Small intestine (tissue), 7 donors: ENCODE data around the gene PGAP2. TPM values are rescaled to one million over a fixed set of nuclear protein-coding genes. Genes with fewer than 3 reads are reported as not detected.

Experiments used
- DNase-seq, 2 donors: peaks; one replicate each; pipeline versions ENCODE4 v3.0.0 to v3.0.0-alpha.2; 2013
- FAIRE-seq: peaks from 2 replicates; lab custom pipeline; 2012; peaks lifted over from hg19 to GRCh38; lab: Jason Lieb, UNC
- H3K27ac ChIP-seq, 3 donors: one replicate each; pipeline ENCODE4 v1.5.1; 2013; ENCODE audit warnings: low read length in 2 of 3, mild to moderate bottlenecking in 2 of 3, control low read depth in 1 of 3, inconsistent platforms in 1 of 3, low read depth in 1 of 3, moderate library complexity in 1 of 3
- H3K27me3 ChIP-seq, 3 donors: one replicate each; pipeline ENCODE4 v1.6.1; 2013; ENCODE audit warnings: low read length in 3 of 3, inconsistent platforms in 1 of 3; ENCODE audit not compliant: control insufficient read depth in 3 of 3, insufficient read depth in 3 of 3
- H3K36me3 ChIP-seq, 3 donors: one replicate each; pipeline ENCODE4 v1.6.1; 2013; ENCODE audit warnings: low read length in 3 of 3, inconsistent platforms in 1 of 3, low read depth in 1 of 3, mild to moderate bottlenecking in 1 of 3, moderate library complexity in 1 of 3; ENCODE audit not compliant: control insufficient read depth in 3 of 3, insufficient read depth in 2 of 3
- H3K4me1 ChIP-seq, 3 donors: one replicate each; pipeline ENCODE4 v1.6.1; 2013; ENCODE audit warnings: low read length in 2 of 3, inconsistent platforms in 1 of 3, low read depth in 1 of 3, mild to moderate bottlenecking in 1 of 3, moderate library complexity in 1 of 3; ENCODE audit not compliant: control insufficient read depth in 3 of 3, insufficient read depth in 2 of 3
- H3K4me3 ChIP-seq, 3 donors: one replicate each; pipeline ENCODE4 v1.5.1; 2013; ENCODE audit warnings: low read length in 3 of 3, control low read depth in 1 of 3, inconsistent platforms in 1 of 3, low read depth in 1 of 3, mild to moderate bottlenecking in 1 of 3, moderate library complexity in 1 of 3
- H3K9me3 ChIP-seq, 2 donors: one replicate each; pipeline ENCODE4 v1.6.1; 2013; ENCODE audit warnings: low read depth in 1 of 2, low read length in 1 of 2; ENCODE audit not compliant: control insufficient read depth in 2 of 2, insufficient read depth in 1 of 2
- WGBS, 3 donors: extraction: QIAGEN DNeasy Blood & Tissue Kit; methylation state at CpG; one replicate each; pipeline ENCODE4 v1.1.7; 2013; 5-methylcytosine and 5-hydroxymethylcytosine counted together
- polyA plus RNA-seq, 4 donors: library from polyadenylated mRNA; stranded (reverse) in 3 of 4; unstranded in 1 of 4; fragments of 200-250 nt in 3 of 4; fragments of 120-200 nt in 1 of 4; gene quantifications; one replicate each; pipeline versions ENCODE4 v1.2.1 to v1.2.3, GENCODE V29; 2013
- donor health status: healthy with polysubstance abuse.
- donor health status: control.
- donor health status: control.
- donor health status: Bipolar disorder and iron deficiency.
- donor health status: healthy.

Gene PGAP2
- polyA plus RNA-seq, 4 donors = 18.9 to 106 (median 24.1) TPM

GRCh38 chr11:3823303-3823702 is 14.9 kb downstream of the PGAP2 start:
- 84 to 94% (median 90%) methylated on average over 3 of the region's 3 CpGs for WGBS, 3 donors
- H3K36me3 ChIP-seq = peaks cover 7 to 62% (median 20%) of the 10 kb centered on the region in 3 donors
- H3K4me3 ChIP-seq = no peak overlapping the region
- no peak overlapping the region for H3K27ac ChIP-seq
- DNase-seq (no peak), FAIRE-seq (no peak)
- H3K9me3 ChIP-seq = no peaks in the 10 kb centered on the region
- H3K4me1 ChIP-seq = peaks cover 0 to 2% (median 0%) of the 10 kb centered on the region in 3 donors
- H3K27me3 ChIP-seq = no peaks in the 10 kb centered on the region

GRCh38 chr11:3823762-3824506 is 15.6 kb downstream of the PGAP2 start:
- no peak for DNase-seq

GRCh38 chr11:3824714-3825472 is 16.5 kb downstream of the PGAP2 start:
- FAIRE-seq (no peak), DNase-seq (peak; percentile 63 to 70)
- Histone ChIP-seq H3K27me3 (no peaks in the 10 kb centered on the region), H3K4me1 (no peaks in the 10 kb centered on the region), H3K4me3 (no peak overlapping the region), H3K36me3 (peaks cover 7 to 64% (median 20%) of the 10 kb centered on the region in 3 donors), H3K9me3 (no peaks in the 10 kb centered on the region), H3K27ac (no peak overlapping the region)
- WGBS, 3 donors = 75 to 86% (median 78%) methylated on average over 18 of the region's 18 CpGs

More at GRCh38 chr11:3823762-3824506, 15.6 kb downstream of the PGAP2 start:
- FAIRE-seq = no peak
- no peaks in the 10 kb centered on the region for H3K4me1 ChIP-seq
- no peaks in the 10 kb centered on the region for H3K9me3 ChIP-seq
- no peak overlapping the region for H3K4me3 ChIP-seq
- no peak overlapping the region for H3K27ac ChIP-seq
- peaks cover 7 to 59% (median 20%) of the 10 kb centered on the region in 3 donors for H3K36me3 ChIP-seq
- 94 to 95% (median 94%) methylated on average over 28 to 30 of the region's 30 CpGs for WGBS, 3 donors
- H3K27me3 ChIP-seq = no peaks in the 10 kb centered on the region

- no peaks in the 10 kb centered on the region for H3K4me1 ChIP-seq
- no peaks in the 10 kb centered on the region for H3K9me3 ChIP-seq
- H3K27ac ChIP-seq = no peak overlapping the region
- no peak overlapping the region for H3K4me3 ChIP-seq
- H3K36me3 ChIP-seq = peaks cover 10 to 70% (median 20%) of the 10 kb centered on the region in 3 donors
- H3K27me3 ChIP-seq = no peaks in the 10 kb centered on the region
- no peak for DNase-seq
- 83 to 91% (median 86%) methylated on average over 8 of the region's 8 CpGs for WGBS, 3 donors
- FAIRE-seq = no peak
These were observed 17.3 kb downstream of the PGAP2 start for GRCh38 chr11:3825473-3826154.

- 93 to 95% (median 94%) methylated on average over 3 of the region's 3 CpGs for WGBS, 3 donors
- DNase-seq (no peak), FAIRE-seq (no peak)
- Histone ChIP-seq H3K27ac (no peak overlapping the region), H3K36me3 (peaks cover 10 to 74% (median 24%) of the 10 kb centered on the region in 3 donors), H3K27me3 (no peaks in the 10 kb centered on the region), H3K4me3 (no peak overlapping the region), H3K4me1 (peaks cover 0 to under 1% (median 0%) of the 10 kb centered on the region in 3 donors), H3K9me3 (no peaks in the 10 kb centered on the region)
These were observed 18.4 kb downstream of the PGAP2 start for GRCh38 chr11:3826721-3827120.

GRCh38 chr11:3827434-3828186 is 19.2 kb downstream of the PGAP2 start:
- Histone ChIP-seq H3K27me3 (no peaks in the 10 kb centered on the region), H3K4me1 (peaks cover 5 to 9% (median 5%) of the 10 kb centered on the region in 3 donors), H3K36me3 (peaks cover 10 to 72% (median 24%) of the 10 kb centered on the region in 3 donors), H3K27ac (no peak overlapping the region), H3K9me3 (no peaks in the 10 kb centered on the region), H3K4me3 (no peak overlapping the region)
- 92 to 95% (median 94%) methylated on average over 35 of the region's 35 CpGs for WGBS, 3 donors
- DNase-seq (no peak), FAIRE-seq (no peak)

- Histone ChIP-seq H3K27ac (no peak overlapping the region), H3K4me1 (peaks cover 18 to 24% (median 21%) of the 10 kb centered on the region in 3 donors), H3K9me3 (no peaks in the 10 kb centered on the region), H3K36me3 (peaks cover 10 to 61% (median 24%) of the 10 kb centered on the region in 3 donors), H3K4me3 (no peak overlapping the region), H3K27me3 (no peaks in the 10 kb centered on the region)
- FAIRE-seq (no peak), DNase-seq (no peak)
- 94 to 97% (median 95%) methylated on average over 3 of the region's 3 CpGs for WGBS, 3 donors
These were observed 21.7 kb downstream of the PGAP2 start for GRCh38 chr11:3830088-3830487.
